HUES64 (cell line): ENCODE results near the gene FAM240A.

ENCODE experiments used
- H3K27ac ChIP-seq: 2 replicates; pipeline ENCODE4 v1.7.0; 2013; ENCODE audit warnings: low read depth, low read length, inconsistent platforms
- H3K27me3 ChIP-seq: 2 replicates; pipeline ENCODE4 v1.6.1; 2013; ENCODE audit warnings: mild to moderate bottlenecking, low read length; ENCODE audit not compliant: insufficient read depth
- H3K36me3 ChIP-seq: 2 replicates; pipeline ENCODE4 v1.6.1; 2013; ENCODE audit warnings: mild to moderate bottlenecking, low read length; ENCODE audit not compliant: insufficient read depth
- H3K4me1 ChIP-seq: 2 replicates; pipeline ENCODE4 v1.6.1; 2013; ENCODE audit warnings: mild to moderate bottlenecking, low read length, moderate library complexity; ENCODE audit not compliant: insufficient read depth
- H3K4me3 ChIP-seq: 2 replicates; pipeline ENCODE4 v1.5.1; 2013; ENCODE audit warnings: mild to moderate bottlenecking, low read length, moderate library complexity
- H3K9ac ChIP-seq: 2 replicates; pipeline ENCODE4 v1.6.1; 2013; ENCODE audit warnings: mild to moderate bottlenecking, low read depth, low read length
- H3K9me3 ChIP-seq: 2 replicates; pipeline ENCODE4 v1.6.1; 2013; ENCODE audit warnings: low read depth, low read length; ENCODE audit not compliant: insufficient read depth
- whole genome bisulfite sequencing: fragments of 150-250, 120-280 bp; methylation state at CpG from one replicate; pipeline ENCODE4 v1.1.7; 2013; ENCODE audit warnings: missing lambda C conversion rate; 5-methylcytosine and 5-hydroxymethylcytosine counted together

The FAM240A gene

GRCh38 chr3:46664188-46664970, 52.1 kb downstream of the FAM240A start:
- Histone ChIP-seq H3K9me3 (no peaks in the 10 kb centered on the region), H3K4me1 (peaks cover 33% of the 10 kb centered on the region), H3K27ac (no peak overlapping the region), H3K4me3 (no peak overlapping the region), H3K36me3 (no peaks in the 10 kb centered on the region), H3K27me3 (no peaks in the 10 kb centered on the region), H3K9ac (no peak overlapping the region)
- WGBS, result 93% methylated on average over 6 of the region's 6 CpGs

GRCh38 chr3:46664971-46665762, 52.8 kb downstream of the FAM240A start:
- Histone ChIP-seq H3K36me3 (no peaks in the 10 kb centered on the region), H3K27me3 (no peaks in the 10 kb centered on the region), H3K27ac (no peak overlapping the region), H3K4me1 (peaks cover 27% of the 10 kb centered on the region), H3K9ac (no peak overlapping the region), H3K4me3 (no peak overlapping the region), H3K9me3 (no peaks in the 10 kb centered on the region)
- WGBS, result 77% methylated on average over 23 of the region's 23 CpGs

- H3K27ac ChIP-seq, result no peak overlapping the region
- WGBS, result 90% methylated on average over 9 of the region's 9 CpGs
- H3K4me1 ChIP-seq, result peaks cover 20% of the 10 kb centered on the region
Observed at GRCh38 chr3:46665763-46666452, 53.6 kb downstream of the FAM240A start.

GRCh38 chr3:46666453-46666845, 54.1 kb downstream of the FAM240A start:
- no peak overlapping the region for H3K27ac ChIP-seq
- WGBS, result 94% methylated on average over 7 of the region's 7 CpGs
- no peaks in the 10 kb centered on the region for H3K27me3 ChIP-seq

More at GRCh38 chr3:46665763-46666452, 53.6 kb downstream of the FAM240A start:
- Histone ChIP-seq H3K36me3 (no peaks in the 10 kb centered on the region), H3K27me3 (no peaks in the 10 kb centered on the region), H3K9ac (no peak overlapping the region), H3K4me3 (no peak overlapping the region), H3K9me3 (no peaks in the 10 kb centered on the region)

GRCh38 chr3:46667061-46667621, 54.8 kb downstream of the FAM240A start:
- no peak overlapping the region for H3K4me3 ChIP-seq
- H3K36me3 ChIP-seq, result no peaks in the 10 kb centered on the region
- H3K27ac ChIP-seq, result no peak overlapping the region
- no peaks in the 10 kb centered on the region for H3K9me3 ChIP-seq
- no peak overlapping the region for H3K9ac ChIP-seq
- H3K4me1 ChIP-seq, result peaks cover 8% of the 10 kb centered on the region
- no peaks in the 10 kb centered on the region for H3K27me3 ChIP-seq
- WGBS, result 92% methylated on average over 8 of the region's 8 CpGs

More at GRCh38 chr3:46666453-46666845, 54.1 kb downstream of the FAM240A start:
- no peaks in the 10 kb centered on the region for H3K9me3 ChIP-seq
- H3K36me3 ChIP-seq, result no peaks in the 10 kb centered on the region
- H3K4me3 ChIP-seq, result no peak overlapping the region
- H3K4me1 ChIP-seq, result peaks cover 14% of the 10 kb centered on the region
- H3K9ac ChIP-seq, result no peak overlapping the region

DNA sequence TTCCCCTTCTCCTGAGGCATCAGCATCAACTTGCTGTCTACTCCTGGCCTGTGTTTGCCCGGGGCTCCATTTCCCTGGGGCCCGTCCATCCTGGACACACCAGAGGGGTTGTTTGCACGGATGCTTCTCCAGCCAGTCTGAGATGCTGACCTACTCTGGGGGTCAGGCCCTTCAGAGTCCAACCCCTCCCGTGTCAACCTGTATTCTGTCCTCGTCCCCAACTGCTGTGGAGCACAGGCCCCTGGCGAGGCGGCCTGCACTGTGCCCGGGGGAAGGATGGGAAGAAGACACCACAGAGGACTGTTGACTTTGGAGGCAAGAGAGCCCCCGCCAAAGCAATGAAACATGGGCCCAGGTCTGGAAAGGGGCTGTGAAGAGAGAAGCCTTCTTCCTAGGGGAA, 55.3 kb downstream of the FAM240A start:
- WGBS, result 95% methylated on average over 9 of the region's 9 CpGs

DNA sequence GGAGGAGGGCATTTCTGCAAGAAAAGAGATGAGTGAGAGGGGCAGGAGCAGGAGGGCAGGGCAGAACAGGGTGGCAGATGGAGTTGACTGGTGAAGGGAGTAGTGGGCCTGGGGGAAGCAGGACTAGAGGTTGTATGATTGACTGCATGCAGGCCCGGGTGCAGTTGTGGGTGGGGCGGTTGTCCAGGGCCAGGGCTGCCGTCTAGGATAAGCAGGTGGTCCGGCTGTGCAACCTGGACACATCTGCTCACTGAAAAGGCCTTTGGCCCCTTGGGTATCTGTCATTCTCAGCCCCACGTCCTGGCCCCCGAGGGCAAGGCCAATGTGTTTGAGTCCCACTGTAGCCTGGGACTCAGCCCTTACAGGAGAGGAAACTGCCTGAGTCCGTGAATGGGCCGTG, 55.8 kb downstream of the FAM240A start:
- no peak overlapping the region for H3K27ac ChIP-seq
- no peaks in the 10 kb centered on the region for H3K27me3 ChIP-seq
- no peak overlapping the region for H3K4me3 ChIP-seq
- H3K36me3 ChIP-seq, result no peaks in the 10 kb centered on the region
- WGBS, result 82% methylated on average over 8 of the region's 8 CpGs
- peaks cover 1% of the 10 kb centered on the region; the same call in 1 of the 2 replicates for H3K4me1 ChIP-seq
- H3K9me3 ChIP-seq, result no peaks in the 10 kb centered on the region
- no peak overlapping the region for H3K9ac ChIP-seq

More for the DNA sequence above, 55.3 kb downstream of the FAM240A start:
- no peak overlapping the region for H3K27ac ChIP-seq
- H3K36me3 ChIP-seq, result no peaks in the 10 kb centered on the region
- H3K9me3 ChIP-seq, result no peaks in the 10 kb centered on the region
- peaks cover 3% of the 10 kb centered on the region; the same call in 1 of the 2 replicates for H3K4me1 ChIP-seq
- no peaks in the 10 kb centered on the region for H3K27me3 ChIP-seq
- H3K9ac ChIP-seq, result no peak overlapping the region
- no peak overlapping the region for H3K4me3 ChIP-seq

DNA sequence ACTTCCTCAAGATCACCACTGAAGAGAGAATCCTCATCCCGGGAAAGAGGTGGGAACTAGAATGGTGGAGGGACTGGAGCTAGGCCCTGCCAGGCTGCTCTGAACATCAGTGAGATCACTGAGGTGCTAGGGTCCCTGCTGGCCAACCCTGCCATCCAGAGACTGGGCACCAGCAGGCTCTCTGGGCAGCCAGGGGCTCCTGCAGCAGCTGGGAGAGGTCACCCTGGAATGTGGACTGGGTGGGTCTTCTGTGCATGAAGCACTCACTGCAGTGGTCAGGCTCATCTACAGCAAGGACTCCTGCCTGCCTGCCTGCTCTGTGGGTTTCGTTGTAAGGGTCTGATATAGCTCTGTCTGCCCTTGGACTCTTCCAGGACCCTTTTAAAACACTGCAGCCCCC, 56.3 kb downstream of the FAM240A start:
- WGBS, result 90% methylated on average over 2 of the region's 2 CpGs
- Histone ChIP-seq H3K4me3 (no peak overlapping the region), H3K27me3 (no peaks in the 10 kb centered on the region), H3K9me3 (no peaks in the 10 kb centered on the region), H3K9ac (no peak overlapping the region), H3K27ac (no peak overlapping the region), H3K36me3 (no peaks in the 10 kb centered on the region), H3K4me1 (no peaks in the 10 kb centered on the region)

DNA sequence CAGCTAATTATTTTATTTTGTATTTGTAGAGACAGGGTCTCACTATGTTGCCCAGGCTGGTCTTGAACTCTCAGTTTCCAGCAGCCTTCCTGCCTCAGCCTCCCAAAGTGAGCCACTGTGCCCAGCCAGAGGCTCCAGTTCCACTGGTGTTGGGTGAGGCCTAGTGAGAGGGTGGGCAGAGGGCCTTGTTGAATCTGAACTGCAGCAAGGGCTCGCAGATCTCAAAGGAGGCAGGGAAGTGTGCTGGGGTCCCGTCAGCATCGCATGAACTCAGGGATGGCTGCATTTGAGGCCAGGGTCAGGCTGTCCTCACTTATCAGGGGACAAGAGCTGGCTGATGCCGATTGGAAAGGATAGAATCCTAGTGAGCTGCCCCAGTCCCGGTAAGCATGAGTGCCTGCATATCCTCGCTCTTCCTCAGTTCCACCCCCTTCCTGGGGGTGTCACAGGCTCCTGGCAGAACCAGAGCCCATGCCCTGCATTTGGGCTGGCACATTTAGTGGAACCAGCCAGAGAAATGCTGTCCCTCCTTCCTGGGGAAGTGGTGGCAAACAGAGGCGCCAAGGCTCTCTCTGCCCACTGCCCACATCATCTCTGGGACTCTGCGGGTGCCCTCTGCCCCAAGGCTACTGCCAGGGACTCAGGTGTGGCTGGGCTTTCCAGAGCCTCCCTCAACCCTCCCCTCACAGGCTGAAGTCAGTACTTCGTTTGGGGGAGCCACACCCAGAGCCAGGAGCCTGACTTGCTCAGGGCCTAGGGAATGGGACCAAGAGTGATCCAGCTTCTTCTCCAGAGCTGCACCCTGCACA, 57.1 kb downstream of the FAM240A start:
- H3K4me1 ChIP-seq, result no peaks in the 10 kb centered on the region
- H3K4me3 ChIP-seq, result no peak overlapping the region
- 91% methylated on average over 9 of the region's 9 CpGs for WGBS

More for the DNA sequence above, 57.1 kb downstream of the FAM240A start:
- Histone ChIP-seq H3K9ac (no peak overlapping the region), H3K9me3 (no peaks in the 10 kb centered on the region), H3K27ac (no peak overlapping the region), H3K27me3 (no peaks in the 10 kb centered on the region), H3K36me3 (no peaks in the 10 kb centered on the region)
